Measurements from ENCODE around the gene IL17RB.

IL17RB gene

GRCh38 chr3:53865732-53866499 is 19.5 kb downstream of the IL17RB start:
- no peak for DNase-seq

DNA sequence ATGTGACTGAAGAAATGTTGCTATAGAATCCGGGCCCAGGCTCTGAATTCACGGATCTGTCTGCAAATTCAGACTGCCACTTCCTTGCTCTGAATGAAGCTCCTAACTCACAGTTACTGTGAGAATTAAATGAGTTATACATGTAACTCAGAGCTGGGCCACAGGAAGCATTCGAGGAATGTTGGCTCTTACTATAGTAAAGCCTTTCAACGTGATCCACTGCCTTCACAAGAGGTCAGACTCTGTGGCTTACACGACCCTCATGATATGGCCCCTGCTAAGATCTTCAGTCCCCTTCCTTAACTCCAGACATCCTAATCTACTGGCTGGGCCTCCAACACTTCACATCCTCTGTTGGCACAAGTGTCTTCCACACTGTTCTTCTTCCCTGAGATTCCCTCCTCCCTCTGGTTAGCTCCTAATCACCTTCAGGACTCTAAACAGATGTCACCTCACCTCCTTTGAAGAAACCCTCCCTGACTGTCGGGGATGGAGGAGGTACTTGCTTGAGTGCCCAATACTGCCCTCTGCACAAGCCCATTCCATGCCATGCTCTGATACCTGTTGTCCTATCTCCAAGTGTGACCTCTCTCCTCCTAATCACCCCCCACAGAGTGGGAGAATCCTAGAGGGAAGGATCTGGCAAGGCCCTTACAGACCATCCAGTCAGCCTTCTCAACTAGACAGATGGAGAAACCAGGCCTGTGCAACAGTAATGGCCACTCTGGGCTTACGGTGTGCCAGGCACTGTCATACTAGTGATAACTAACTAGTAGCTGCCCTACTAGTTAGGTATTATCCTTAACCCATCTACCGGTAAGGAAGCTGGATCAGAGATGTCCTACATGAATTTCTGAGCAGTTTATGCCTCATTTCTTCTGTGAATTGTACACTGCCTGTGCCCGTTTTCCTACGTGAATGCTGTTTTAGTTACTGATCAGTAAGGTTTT is 34.3 kb downstream of the IL17RB start:
- no peak for DNase-seq

DNA sequence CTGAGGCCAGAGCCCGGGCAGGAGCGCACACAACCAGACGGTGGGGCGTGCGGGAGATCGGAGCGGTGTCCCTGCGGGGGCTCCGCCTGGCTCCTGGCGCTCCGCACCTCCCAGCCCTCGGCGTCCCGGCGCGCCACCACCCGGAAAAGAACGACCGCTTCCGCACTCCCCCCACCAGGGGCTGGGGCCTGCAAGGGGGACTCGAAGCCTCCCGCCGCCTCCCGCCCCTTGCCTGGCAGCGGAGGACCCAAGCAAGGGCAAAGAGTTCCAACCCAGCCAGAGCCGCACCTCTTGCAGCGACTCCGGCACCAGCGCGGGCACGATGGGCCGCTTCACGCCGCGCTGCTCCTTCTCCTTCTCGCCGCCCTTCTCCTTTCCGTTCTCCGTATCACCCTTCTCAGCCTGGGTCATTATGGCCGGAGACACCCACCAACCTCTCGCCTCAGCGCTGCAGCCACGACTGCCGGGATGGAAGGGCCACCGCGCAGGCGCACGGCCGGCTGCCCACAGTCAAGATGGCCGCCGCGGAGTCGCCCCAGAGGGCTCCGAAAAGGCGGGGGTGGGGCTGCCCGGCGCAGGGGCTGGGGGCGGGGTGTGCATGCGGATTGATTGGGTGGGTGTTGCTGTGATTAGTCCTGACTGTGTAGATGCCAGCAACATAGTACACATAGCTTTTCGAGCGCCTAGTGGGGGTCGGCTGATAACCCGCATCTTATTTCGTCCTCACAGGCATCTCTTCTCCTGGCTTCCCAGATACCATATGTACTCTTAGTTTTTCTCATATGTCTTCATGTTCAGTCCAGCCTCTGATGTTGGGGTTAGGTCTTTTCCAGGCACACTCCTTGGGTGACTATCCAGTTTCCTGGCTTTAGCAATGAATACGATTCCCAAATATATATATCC is 35.6 kb downstream of the IL17RB start, which contains the start of gene ACTR8:
ACTR8 (minus strand) TSS at position 462 of the 903 bp plus-strand sequence; CDS start at position 411, 51 bp downstream.
- peak; percentile 80 for DNase-seq

DNA sequence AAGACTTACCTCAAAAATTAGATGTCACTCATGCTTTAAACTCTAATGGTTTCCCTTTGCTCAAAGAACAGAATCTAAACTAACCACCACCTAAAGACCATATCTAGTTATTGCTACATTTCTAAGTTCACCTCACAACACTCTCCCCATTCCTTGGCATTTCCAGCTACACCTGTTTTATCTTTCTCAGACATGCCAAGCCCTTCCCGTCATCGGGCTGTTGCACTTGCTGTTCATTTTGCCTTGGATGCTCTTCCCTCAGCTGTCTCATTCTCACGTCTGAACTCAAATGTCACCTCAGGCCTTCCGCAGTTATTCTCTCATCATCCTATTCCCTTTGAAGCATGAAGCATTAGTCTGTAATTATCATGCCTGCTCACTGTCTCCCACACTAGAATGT is 36.6 kb downstream of the IL17RB start:
- DNase-seq: no peak

DNA sequence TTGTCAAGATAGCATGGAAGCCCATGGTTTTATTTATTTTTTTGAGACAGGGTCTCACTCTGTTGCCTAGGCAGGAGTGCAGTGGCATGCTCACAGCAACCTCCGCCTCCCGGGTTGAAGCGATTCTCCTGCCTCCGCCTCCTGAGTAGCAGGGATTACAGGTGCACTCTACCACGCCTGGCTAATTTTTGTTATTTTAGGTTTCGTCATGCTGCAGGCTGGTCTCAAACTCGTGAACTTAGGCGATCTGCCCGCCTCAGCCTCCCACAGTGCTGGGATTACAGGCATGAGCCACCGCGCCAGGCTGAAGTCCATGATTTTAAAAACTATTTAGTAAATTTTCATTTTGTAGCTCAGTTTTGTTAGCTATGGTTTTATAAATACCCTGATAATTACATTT is 38.3 kb downstream of the IL17RB start:
- no peak for DNase-seq

- DNase-seq: no peak
Measured at GRCh38 chr3:53885239-53885638, 38.9 kb downstream of the IL17RB start.

DNA sequence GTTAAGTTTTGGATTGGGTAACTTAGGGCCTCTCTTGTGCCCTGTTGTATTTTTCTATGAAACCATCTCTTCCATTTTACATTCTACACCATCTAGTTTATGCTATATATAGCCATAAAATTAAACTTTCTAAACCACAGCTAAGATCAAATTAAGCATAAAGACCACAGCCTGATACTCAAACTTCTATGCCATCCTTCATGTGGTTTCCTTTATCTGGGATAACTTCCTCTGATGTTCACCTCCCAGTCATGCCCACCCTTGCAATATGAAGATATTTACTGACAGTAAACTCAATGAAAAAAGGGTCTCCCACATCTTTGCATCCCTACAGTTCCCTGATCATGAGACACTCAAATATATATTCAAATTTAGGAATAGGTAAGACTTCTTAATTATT is 41.1 kb downstream of the IL17RB start:
- no peak for DNase-seq

DNA sequence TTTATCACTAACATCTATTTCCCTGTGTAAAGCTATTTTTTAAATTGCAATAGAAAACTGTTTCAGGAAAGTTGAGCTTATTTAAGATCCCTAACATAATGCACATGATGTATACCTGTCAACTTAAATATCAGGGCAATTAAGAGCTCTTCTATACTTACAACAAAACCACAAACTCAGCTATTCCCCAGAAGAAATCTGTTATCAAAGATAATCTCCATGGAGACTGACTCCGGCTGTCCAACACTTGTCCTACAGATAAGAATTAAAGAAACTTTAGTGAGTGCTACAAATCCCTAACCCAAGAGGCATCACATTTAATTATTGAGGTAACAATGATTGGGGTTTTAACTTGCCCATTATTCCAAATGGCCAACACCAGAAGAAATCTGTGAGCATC is 41.9 kb downstream of the IL17RB start:
- no peak for DNase-seq

DNA sequence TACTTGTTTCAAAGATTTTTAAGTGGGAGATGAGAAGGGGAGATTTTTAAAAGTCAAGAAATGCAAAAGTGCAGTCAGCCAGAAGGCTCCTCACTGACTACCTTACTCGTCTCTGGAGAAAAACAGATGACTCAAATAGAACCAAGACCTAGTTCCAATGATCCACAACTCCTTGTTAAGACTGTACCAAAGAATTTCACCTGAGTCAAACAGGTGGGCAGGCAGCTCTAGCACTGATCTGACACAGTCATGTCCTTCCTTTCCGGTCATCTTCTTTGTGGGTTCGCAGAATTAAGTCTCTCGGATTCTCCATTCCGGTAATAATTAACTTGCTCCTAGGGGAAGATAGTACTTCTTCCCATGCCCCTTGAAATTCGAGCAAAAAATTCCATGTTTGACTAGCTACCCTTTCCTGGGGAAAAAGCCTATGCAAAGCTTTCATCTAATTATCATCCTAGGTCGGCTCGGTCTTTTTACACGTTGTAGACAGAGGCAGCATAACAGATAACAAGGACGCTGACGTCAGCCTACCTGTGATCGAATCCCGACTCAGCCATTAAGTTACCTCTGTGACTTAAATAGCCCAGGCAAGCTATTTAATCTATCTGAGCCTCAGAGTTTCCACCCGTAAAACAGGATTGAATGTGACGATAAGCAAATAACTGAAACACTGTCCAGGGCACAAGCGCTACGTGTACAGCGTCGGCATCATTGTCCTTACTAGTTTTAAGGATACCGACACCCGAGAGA is 44.5 kb downstream of the IL17RB start:
- DNase-seq: peak; percentile 15

- peak; percentile 99 for DNase-seq
Measured at GRCh38 chr3:53891497-53892285, 45.3 kb downstream of the IL17RB start, which contains the start of gene SELENOK. SELENOK (minus strand) TSS chr3:53891859.

DNA sequence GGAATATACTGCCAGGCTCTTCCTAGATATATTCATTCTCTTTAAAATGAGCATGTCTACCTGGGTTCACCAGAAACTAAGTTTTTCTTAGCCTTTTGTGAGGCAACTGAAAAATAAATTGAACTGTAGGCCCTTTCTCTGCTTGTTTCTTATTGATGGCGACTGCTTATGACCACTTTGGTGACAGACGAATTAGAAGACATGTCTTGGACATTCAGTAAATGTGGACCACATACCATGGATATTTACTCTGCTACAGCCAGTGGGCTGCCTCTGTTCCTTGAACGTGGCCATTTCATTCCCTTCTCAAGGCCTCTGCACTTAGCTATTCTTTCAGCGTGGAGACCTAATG is 45.9 kb downstream of the IL17RB start:
- DNase-seq: no peak

GRCh38 chr3:53899750-53900149 is 53.4 kb downstream of the IL17RB start:
- no peak for DNase-seq

DNA sequence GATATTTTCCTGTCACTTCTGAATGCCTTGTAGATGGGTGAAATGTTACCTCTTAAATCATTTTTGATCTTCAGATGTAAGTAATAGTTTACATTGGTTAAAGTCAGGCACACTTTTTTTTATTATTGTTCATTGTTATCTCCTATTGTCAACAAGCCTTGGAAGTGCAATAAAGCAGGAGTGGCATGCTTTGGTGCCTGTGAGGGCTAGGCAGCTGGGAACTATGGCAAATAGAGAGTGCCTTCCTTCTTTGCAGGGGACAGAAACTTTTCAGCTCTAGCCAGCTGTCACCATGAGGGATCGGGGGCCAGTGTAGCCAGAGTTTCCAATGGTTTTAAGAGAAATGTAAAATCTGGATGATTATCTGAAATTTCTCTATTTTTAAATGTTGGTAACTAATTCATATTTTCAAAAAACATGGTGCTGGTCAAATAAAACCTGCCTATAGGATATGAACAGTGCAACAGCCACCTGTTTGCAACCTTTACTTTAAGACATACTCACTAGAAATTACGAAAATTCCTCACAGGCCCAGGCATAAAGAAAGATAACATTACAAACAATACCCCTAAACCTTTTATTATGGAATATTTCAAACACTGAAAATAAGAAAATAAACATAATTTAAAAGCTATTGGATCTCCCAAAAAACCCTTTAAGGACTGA is 54.4 kb downstream of the IL17RB start:
- DNase-seq: no peak

GRCh38 chr3:53902067-53902466 is 55.7 kb downstream of the IL17RB start:
- no peak for DNase-seq

GRCh38 chr3:53902711-53903110 is 56.3 kb downstream of the IL17RB start:
- no peak for DNase-seq

DNA sequence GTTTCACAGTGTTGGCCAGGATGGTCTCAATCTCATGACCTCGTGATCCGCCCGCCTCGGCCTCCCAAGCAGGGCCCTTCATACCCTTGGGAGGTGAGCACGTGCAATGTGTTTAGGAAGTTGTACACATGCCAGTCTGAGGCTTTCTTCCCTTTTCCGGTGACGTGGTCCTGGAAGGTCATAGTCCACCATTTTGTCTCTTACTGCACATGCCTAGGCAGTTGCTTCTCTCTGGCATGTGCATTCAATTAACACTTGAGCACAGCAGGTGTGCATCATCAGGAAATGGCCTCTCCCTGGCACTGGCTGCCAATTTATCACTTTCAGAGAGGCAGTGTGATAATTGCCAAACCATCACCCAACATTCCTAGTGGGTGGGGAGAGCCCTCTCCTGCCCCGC is 67.0 kb downstream of the IL17RB start:
- DNase-seq: no peak

All from NCI-H345 (cell line).